Esophagus muscularis mucosa (tissue), 4 donors: ENCODE results near the gene MSL1. TPM values are rescaled to one million over a fixed set of nuclear protein-coding genes. Genes with fewer than 3 reads are reported as not detected.

ENCODE experiments used
- DNase-seq: peaks from one replicate; pipeline ENCODE4 v3.0.0-alpha.2; 2017; ENCODE audit errors: extremely low spot score
- H3K27ac ChIP-seq, 4 donors: fragments of 200-600 bp; sonication (generic); replicated peaks in 1 of 4; 1 replicate in 3 of 4; 2 replicates in 1 of 4; pipeline ENCODE4 v1.5.1; 2016 to 2019; ENCODE audit warnings: mild to moderate bottlenecking in 1 of 4
- H3K27me3 ChIP-seq, 4 donors: fragments of 200-600 bp; sonication (generic); one replicate each; pipeline versions ENCODE4 v1.5.1 to v1.6.0; 2016 to 2019
- H3K36me3 ChIP-seq, 4 donors: fragments of 200-600 bp; sonication (generic); one replicate each; pipeline ENCODE4 v1.5.1; 2016 to 2019
- H3K4me1 ChIP-seq, 4 donors: fragments of 200-600 bp; sonication (generic); one replicate each; pipeline ENCODE4 v1.5.1; 2016 to 2019
- H3K4me3 ChIP-seq, 4 donors: fragments of 200-600 bp; sonication (generic); 1 replicate in 2 of 4; 2 replicates in 2 of 4; pipeline ENCODE4 v1.5.1; 2016 to 2019; ENCODE audit warnings: mild to moderate bottlenecking in 4 of 4, moderate library complexity in 1 of 4
- H3K9me3 ChIP-seq, 4 donors: fragments of 200-600 bp; sonication (generic); 1 replicate in 3 of 4; 2 replicates in 1 of 4; pipeline ENCODE4 v1.5.1; 2016 to 2019
- EP300 ChIP-seq: sonication (generic); formaldehyde crosslinking; IDR thresholded peaks from one replicate; pipeline ENCODE4 v1.6.1; 2017; ENCODE audit warnings: antibody characterized with exemption
- POLR2A ChIP-seq: fragments of 450-650 bp; IDR thresholded peaks from one replicate; pipeline ENCODE4 v1.6.1; 2017; ENCODE audit warnings: antibody characterized with exemption, moderate library complexity, mild to moderate bottlenecking, low read depth
- POLR2AphosphoS5 ChIP-seq, 2 donors: sonication (generic); formaldehyde crosslinking; IDR thresholded peaks; one replicate each; pipeline ENCODE4 v1.6.1; 2017; ENCODE audit warnings: antibody characterized with exemption in 2 of 2
- WGBS: methylation state at CpG from one replicate; pipeline ENCODE4 v1.1.5; 2018; 5-methylcytosine and 5-hydroxymethylcytosine counted together
- intact Hi-C: fragments of 100-400 bp; cut with DNase I; formaldehyde crosslinking; loops from one replicate; pipeline ENCODE4 v1.15.1; 2023
- total RNA-seq, 4 donors: library from RNA; depleted of rRNA; stranded (reverse); fragments of >200 nt; gene quantifications; one replicate each; pipeline versions ENCODE4 v1.1.0 to v1.2.1, GENCODE V29; 2016
- TF ChIP-seq, protein P1 (sequence below), 3 experiments: fragments of 200-600 bp in 2 of 3; fragments of 450-650 bp in 1 of 3; sonication (generic) in 2 of 3; IDR thresholded peaks; one replicate each; pipeline ENCODE4 v1.5.1; 2017 to 2019; ENCODE audit warnings: antibody characterized with exemption in 3 of 3, mild to moderate bottlenecking in 2 of 3, moderate library complexity in 1 of 3

Gene MSL1
- total RNA-seq, 4 donors from 2014 or later = 64.1 to 86.8 (median 72.2) TPM

DNA sequence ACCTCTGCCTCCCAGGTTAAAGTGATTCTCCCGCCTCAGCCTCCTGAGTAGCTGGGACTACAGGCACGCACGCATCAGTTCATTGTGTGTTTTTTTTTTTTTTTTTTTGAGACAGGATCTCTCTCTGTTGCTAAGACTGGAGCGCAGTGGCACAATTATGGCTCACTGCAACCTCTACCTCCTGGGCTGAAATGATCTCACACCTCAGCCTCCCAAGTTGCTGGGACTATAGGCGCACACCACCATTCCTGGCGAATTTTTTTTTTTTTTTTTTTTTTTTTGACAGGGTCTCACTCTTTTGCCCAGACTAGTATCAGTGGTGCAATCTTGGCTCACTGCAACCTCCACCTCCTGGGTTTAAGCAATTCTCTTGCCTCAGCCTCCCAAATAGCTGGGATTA is 37.7 kb downstream of the MSL1 start:
- WGBS = 82% methylated on average over 6 of the region's 6 CpGs
- intact Hi-C loops = no loop called here
- Histone ChIP-seq H3K4me1 (peaks cover 19 to 28% (median 23%) of the 10 kb centered on the region in 4 donors), H3K27ac (no peak overlapping the region), H3K4me3 (no peak overlapping the region), H3K9me3 (no peaks in the 10 kb centered on the region), H3K27me3 (no peaks in the 10 kb centered on the region), H3K36me3 (peaks cover 28 to 90% (median 48%) of the 10 kb centered on the region in 4 donors)
- DNase-seq = no peak
- no peak for TF ChIP-seq EP300
- TF ChIP-seq, protein P1, sequence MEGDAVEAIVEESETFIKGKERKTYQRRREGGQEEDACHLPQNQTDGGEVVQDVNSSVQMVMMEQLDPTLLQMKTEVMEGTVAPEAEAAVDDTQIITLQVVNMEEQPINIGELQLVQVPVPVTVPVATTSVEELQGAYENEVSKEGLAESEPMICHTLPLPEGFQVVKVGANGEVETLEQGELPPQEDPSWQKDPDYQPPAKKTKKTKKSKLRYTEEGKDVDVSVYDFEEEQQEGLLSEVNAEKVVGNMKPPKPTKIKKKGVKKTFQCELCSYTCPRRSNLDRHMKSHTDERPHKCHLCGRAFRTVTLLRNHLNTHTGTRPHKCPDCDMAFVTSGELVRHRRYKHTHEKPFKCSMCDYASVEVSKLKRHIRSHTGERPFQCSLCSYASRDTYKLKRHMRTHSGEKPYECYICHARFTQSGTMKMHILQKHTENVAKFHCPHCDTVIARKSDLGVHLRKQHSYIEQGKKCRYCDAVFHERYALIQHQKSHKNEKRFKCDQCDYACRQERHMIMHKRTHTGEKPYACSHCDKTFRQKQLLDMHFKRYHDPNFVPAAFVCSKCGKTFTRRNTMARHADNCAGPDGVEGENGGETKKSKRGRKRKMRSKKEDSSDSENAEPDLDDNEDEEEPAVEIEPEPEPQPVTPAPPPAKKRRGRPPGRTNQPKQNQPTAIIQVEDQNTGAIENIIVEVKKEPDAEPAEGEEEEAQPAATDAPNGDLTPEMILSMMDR (IDR thresholded peaks at IDR 0.05) = no peak
- TF ChIP-seq POLR2A = no peak
- no peak for TF ChIP-seq POLR2AphosphoS5 (IDR thresholded peaks at IDR 0.05)

DNA sequence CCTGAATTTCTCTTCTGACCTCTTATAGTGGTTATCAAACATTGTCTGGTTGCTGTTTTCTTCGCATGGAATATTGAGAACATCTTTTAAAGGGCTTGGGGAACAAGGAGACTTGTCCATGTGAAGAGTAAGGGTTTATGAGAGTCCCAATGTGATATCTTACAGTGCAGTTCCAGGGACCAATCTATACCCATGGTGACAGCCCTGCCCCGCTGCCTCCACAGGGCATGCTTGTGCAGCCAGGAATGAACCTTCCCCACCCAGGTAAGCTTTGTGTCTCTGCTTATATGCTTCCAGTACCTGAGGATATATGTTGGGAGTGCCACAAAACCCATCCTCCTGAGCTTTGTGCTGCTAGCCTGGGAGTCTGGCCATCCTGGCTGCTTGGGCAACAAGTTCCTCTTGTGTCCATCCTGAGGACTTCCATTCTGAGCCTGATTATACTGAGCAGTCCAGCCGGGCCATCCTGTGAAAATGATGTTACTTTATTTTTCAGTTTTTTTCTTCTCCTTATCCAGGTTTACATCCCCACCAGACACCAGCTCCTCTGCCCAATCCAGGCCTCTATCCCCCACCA is 46.0 kb downstream of the MSL1 start:
- no peak for DNase-seq
- TF ChIP-seq, protein P1 (IDR thresholded peaks at IDR 0.05) = no peak
- TF ChIP-seq POLR2A = no peak
- TF ChIP-seq POLR2AphosphoS5 (IDR thresholded peaks at IDR 0.05) = no peak
- no peak for TF ChIP-seq EP300
- Histone ChIP-seq H3K9me3 (no peaks in the 10 kb centered on the region), H3K4me1 (peaks cover 0 to 18% (median 14%) of the 10 kb centered on the region in 4 donors), H3K27ac (peak overlapping the region; percentile 68 to 72 (median 70)), H3K36me3 (peaks cover 75 to 100% (median 91%) of the 10 kb centered on the region in 4 donors), H3K27me3 (no peaks in the 10 kb centered on the region), H3K4me3 (no peak overlapping the region)
- 83% methylated on average over 3 of the region's 3 CpGs for WGBS
- intact Hi-C loops = loop anchor here (2.0 to 5.0 kb wide), 2 partner anchors 55 to 150 kb away; partner anchors contain the start of gene CSF3

DNA sequence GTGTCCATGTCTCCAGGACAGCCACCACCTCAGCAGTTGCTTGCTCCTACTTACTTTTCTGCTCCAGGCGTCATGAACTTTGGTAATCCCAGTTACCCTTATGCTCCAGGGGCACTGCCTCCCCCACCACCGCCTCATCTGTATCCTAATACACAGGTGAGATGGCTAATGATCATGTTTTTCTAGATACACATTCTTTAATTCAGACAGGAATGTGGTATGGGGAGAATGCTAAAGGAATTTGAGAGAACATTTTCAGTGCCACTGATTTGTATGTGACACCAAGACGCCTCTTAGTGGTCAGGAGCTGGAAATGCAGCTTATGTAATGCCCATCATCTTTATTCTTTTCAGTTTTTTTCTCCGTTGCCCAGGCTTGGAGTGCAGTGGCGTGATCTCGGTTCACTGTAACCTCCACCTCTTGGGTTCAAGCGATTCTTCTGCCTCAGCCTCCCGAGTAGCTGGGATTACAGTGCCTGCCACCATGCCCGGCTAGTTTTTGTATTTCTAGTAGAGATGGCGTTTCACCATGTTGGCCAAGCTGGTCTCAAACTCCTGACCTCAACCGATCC is 46.6 kb downstream of the MSL1 start:
- no peak for DNase-seq
- Histone ChIP-seq H3K27me3 (no peaks in the 10 kb centered on the region), H3K4me3 (no peak overlapping the region), H3K9me3 (no peaks in the 10 kb centered on the region), H3K27ac (peak overlapping the region; percentile 68 to 72 (median 70)), H3K36me3 (peaks cover 69 to 100% (median 88%) of the 10 kb centered on the region in 4 donors), H3K4me1 (peaks cover 0 to 18% (median 14%) of the 10 kb centered on the region in 4 donors)
- intact Hi-C loops = loop anchor here (2.0 to 5.0 kb wide), 2 partner anchors 56 to 151 kb away; partner anchors contain the start of gene CSF3
- TF ChIP-seq, protein P1 (IDR thresholded peaks at IDR 0.05) = peak; percentile 83 to 95 (median 85)
- no peak for TF ChIP-seq EP300
- TF ChIP-seq POLR2AphosphoS5 (IDR thresholded peaks at IDR 0.05) = peak; percentile 42 to 61
- WGBS = 39% methylated on average over 11 of the region's 11 CpGs

DNA sequence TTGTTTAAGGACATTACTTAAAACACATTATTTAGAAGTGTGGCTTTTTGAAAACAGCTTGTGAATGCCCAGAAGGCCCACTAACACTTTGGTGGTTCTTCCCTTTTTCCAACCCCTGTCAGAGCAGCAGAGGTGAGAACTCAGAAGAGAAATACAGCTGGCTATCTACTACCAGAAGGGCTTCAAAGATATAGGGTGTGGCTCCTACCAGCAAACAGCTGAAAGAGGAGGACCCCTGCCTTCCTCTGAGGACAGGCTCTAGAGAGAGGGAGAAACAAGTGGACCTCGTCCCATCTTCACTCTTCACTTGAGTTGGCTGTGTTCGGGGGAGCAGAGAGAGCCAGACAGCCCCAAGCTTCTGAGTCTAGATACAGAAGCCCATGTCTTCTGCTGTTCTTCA is 48.6 kb downstream of the MSL1 start:
- DNase-seq = no peak
- Histone ChIP-seq H3K4me3 (no peak overlapping the region), H3K27me3 (no peaks in the 10 kb centered on the region), H3K4me1 (peaks cover 0 to 18% (median 14%) of the 10 kb centered on the region in 4 donors), H3K9me3 (no peaks in the 10 kb centered on the region), H3K36me3 (peaks cover 52 to 99% (median 80%) of the 10 kb centered on the region in 4 donors), H3K27ac (no peak overlapping the region)
- 77% methylated on average over 2 of the region's 2 CpGs for WGBS
- no peak for TF ChIP-seq EP300
- no peak for TF ChIP-seq POLR2A
- no peak for TF ChIP-seq POLR2AphosphoS5 (IDR thresholded peaks at IDR 0.05)
- TF ChIP-seq, protein P1 (IDR thresholded peaks at IDR 0.05) = no peak
- intact Hi-C loops = no loop called here
